HepG2 (cell line): ENCODE measurements around the gene LDB3. TPM values are rescaled to one million over a fixed set of nuclear protein-coding genes. Genes with fewer than 3 reads are reported as not detected.

Source experiments
- ATAC-seq: fragments of 200-7000 bp; cut with Tn5 transposase; 3 replicates; pipeline ENCODE4 v1.9.1; 2020; ENCODE audit warnings: mild to moderate bottlenecking, moderate library complexity
- BruUV-seq: library from RNA; stranded (reverse); fragments of 400-500 nt; replicated peaks from 2 replicates; lab custom pipeline; 2021; lab: Mats Ljungman, UMichigan
- CTCF ChIA-PET: fragments of 300-600 bp; formaldehyde crosslinking; extraction: SDS; loops from one replicate; lab custom pipeline; 2021; ENCODE audit warnings: low total read pairs, inconsistent platforms, low intra/inter-chr PET ratio; lab: Yijun Ruan, JAX
- POLR2A ChIA-PET: fragments of 350-600 bp; sonication (Branson Sonifier 250); formaldehyde crosslinking; loops from one replicate; lab custom pipeline; 2020; ENCODE audit warnings: antibody characterized with exemption, inconsistent platforms; lab: Yijun Ruan, JAX
- DNase-seq: peaks from one replicate; pipeline ENCODE4 v3.0.0-alpha.2; 2015; ENCODE audit warnings: low spot score
- FAIRE-seq: peaks from 3 replicates; lab custom pipeline; 2011; peaks lifted over from hg19 to GRCh38; lab: Jason Lieb, UNC
- H2AFZ ChIP-seq: one replicate; pipeline ENCODE4 v1.6.1; 2011; ENCODE audit warnings: low read length, inconsistent platforms
- H3K27ac ChIP-seq: fragments of 300-600 bp; 3 replicates; pipeline ENCODE4 v1.8.0; 2011; ENCODE audit warnings: mixed run types, mild to moderate bottlenecking, mixed read lengths, low read length, inconsistent platforms; ENCODE audit not compliant: insufficient read depth; ENCODE audit errors: extremely low read length
- H3K27me3 ChIP-seq, 2 experiments: fragments of 200-600 bp in 1 of 2; 2 replicates in 1 of 2; 3 replicates in 1 of 2; pipeline versions ENCODE4 v1.6.0 to v1.8.0; 2011; ENCODE audit warnings: low read length in 2 of 2, mild to moderate bottlenecking in 2 of 2, moderate library complexity in 2 of 2, inconsistent platforms in 1 of 2; ENCODE audit not compliant: insufficient read depth in 2 of 2, control insufficient read depth in 1 of 2
- H3K36me3 ChIP-seq, 2 experiments: fragments of 200-600 bp in 1 of 2; replicated peaks in 1 of 2; 2 replicates in 1 of 2; 3 replicates in 1 of 2; pipeline versions ENCODE4 v1.5.1 to v1.8.0; 2011; ENCODE audit warnings: low read length in 2 of 2, inconsistent platforms in 1 of 2; ENCODE audit not compliant: insufficient read depth in 2 of 2, control insufficient read depth in 1 of 2
- H3K4me1 ChIP-seq: 2 replicates; pipeline ENCODE4 v1.5.1; 2012; ENCODE audit warnings: low read length, inconsistent platforms; ENCODE audit not compliant: insufficient read depth
- H3K4me2 ChIP-seq: 2 replicates; pipeline ENCODE4 v1.6.0; 2011; ENCODE audit warnings: low read depth, low read length, inconsistent platforms
- H3K4me3 ChIP-seq, 3 experiments: fragments of 200-600 bp in 1 of 3; sonication (generic), shearing (Covaris generic) in 1 of 3; replicated peaks in 1 of 3; 2 replicates each; pipeline ENCODE4 v1.5.1; 2011 to 2016; ENCODE audit warnings: low read length in 3 of 3, inconsistent platforms in 2 of 3, low read depth in 2 of 3, mild to moderate bottlenecking in 2 of 3, control low read depth in 1 of 3, mixed read lengths in 1 of 3; ENCODE audit not compliant: insufficient read depth in 1 of 3
- H3K79me2 ChIP-seq: one replicate; pipeline ENCODE4 v1.6.1; 2011; ENCODE audit warnings: low read length, inconsistent platforms; ENCODE audit not compliant: insufficient read depth
- H3K9ac ChIP-seq: 2 replicates; pipeline ENCODE4 v1.6.0; 2011; ENCODE audit warnings: mild to moderate bottlenecking, low read depth, low read length, inconsistent platforms; ENCODE audit not compliant: insufficient read depth
- H3K9me3 ChIP-seq: 2 replicates; pipeline ENCODE4 v1.5.1; 2012; ENCODE audit warnings: mild to moderate bottlenecking, low read length
- H4K20me1 ChIP-seq: 2 replicates; pipeline ENCODE4 v1.6.0; 2011; ENCODE audit warnings: inconsistent platforms, mild to moderate bottlenecking, low read length, moderate library complexity; ENCODE audit not compliant: insufficient read depth
- AGO1 ChIP-seq: fragments of 200-400 bp; formaldehyde crosslinking; IDR thresholded peaks from 2 replicates; pipeline ENCODE4 v1.6.1; 2017; ENCODE audit warnings: mild to moderate bottlenecking, low read depth, low read length, moderate library complexity; ENCODE audit not compliant: poor library complexity, severe bottlenecking
- MXD3 ChIP-seq: IDR thresholded peaks from 2 replicates; pipeline ENCODE4 v1.6.1; 2016; ENCODE audit warnings: mild to moderate bottlenecking, missing biosample characterization, missing genetic modification reagents
- NFIC ChIP-seq: IDR thresholded peaks from 2 replicates; pipeline ENCODE4 v1.6.1; 2012; ENCODE audit warnings: mild to moderate bottlenecking, low read length, inconsistent platforms
- NFKB2 ChIP-seq: sonication (generic); formaldehyde crosslinking; IDR thresholded peaks from 2 replicates; pipeline ENCODE4 v1.4.0; 2020; ENCODE audit warnings: missing genetic modification reagents, borderline replicate concordance
- NR0B2 ChIP-seq: sonication (generic); formaldehyde crosslinking; IDR thresholded peaks from 2 replicates; pipeline ENCODE4 v1.4.0; 2020; ENCODE audit warnings: mild to moderate bottlenecking, missing genetic modification reagents
- RXRB ChIP-seq: IDR thresholded peaks from 2 replicates; pipeline ENCODE4 v1.6.1; 2016; ENCODE audit warnings: borderline replicate concordance, missing genetic modification reagents, missing compliant biosample characterization
- TSC22D2 ChIP-seq: sonication (generic); formaldehyde crosslinking; IDR thresholded peaks from 2 replicates; pipeline ENCODE4 v1.5.1; 2020; ENCODE audit warnings: missing genetic modification reagents, mild to moderate bottlenecking, borderline replicate concordance
- ZNF607 ChIP-seq: sonication (generic); formaldehyde crosslinking; IDR thresholded peaks from 2 replicates; pipeline ENCODE4 v1.5.1; 2020; ENCODE audit warnings: missing genetic modification reagents, mild to moderate bottlenecking, borderline replicate concordance
- ZNF839 ChIP-seq: sonication (generic); formaldehyde crosslinking; IDR thresholded peaks from 2 replicates; pipeline ENCODE4 v1.4.0; 2020; ENCODE audit warnings: missing genetic modification reagents, mild to moderate bottlenecking, borderline replicate concordance
- ZNF883 ChIP-seq: sonication (generic); formaldehyde crosslinking; IDR thresholded peaks from 2 replicates; pipeline ENCODE4 v1.5.1; 2020; ENCODE audit warnings: mild to moderate bottlenecking, missing genetic modification reagents; ENCODE audit errors: not compliant biosample characterization
- WGBS: methylation state at CpG from one replicate; pipeline ENCODE4 v1.1.6; 2017; ENCODE audit warnings: low lambda C conversion rate; 5-methylcytosine and 5-hydroxymethylcytosine counted together
- in situ Hi-C: cut with HindIII; loops from 2 replicates; pipeline ENCODE4 v1.10.0; 2017; ENCODE audit warnings: low pct_unique_long_range_greater_than_20kb; ENCODE audit not compliant: extremely low pct_ligation_motif_present
- intact Hi-C: fragments of 100-400 bp; cut with micrococcal nuclease; formaldehyde crosslinking; loops from one replicate; pipeline ENCODE4 v1.10.0; 2022; ENCODE audit not compliant: unreplicated experiment
- polyA plus RNA-seq, 8 experiments: library from polyadenylated mRNA; depleted of rRNA in 3 of 8; stranded (reverse) in 7 of 8; unstranded in 1 of 8; fragments of >200 nt; fragmentation: Illumina TruSeq in 4 of 8; extraction: Trizol in 4 of 8; gene quantifications; 2 replicates each; pipeline versions ENCODE4 v1.2.1 to v1.2.3, GENCODE V29; 2011 to 2016; ENCODE audit warnings: low read depth in 4 of 8, missing spikeins in 1 of 8, mixed read lengths in 1 of 8; ENCODE audit not compliant: insufficient read depth in 1 of 8
- total RNA-seq, 5 experiments: library from RNA; depleted of rRNA; stranded (reverse); fragments of >200 nt; fragmentation: Illumina TruSeq; extraction: Trizol; gene quantifications; 2 replicates each; pipeline ENCODE4 v1.2.3, GENCODE V29; 2016; ENCODE audit warnings: low read depth in 1 of 5
- TF ChIP-seq, protein P1 (sequence below): sonication (generic); formaldehyde crosslinking; IDR thresholded peaks from 2 replicates; pipeline ENCODE4 v1.4.0; 2020; ENCODE audit warnings: missing genetic modification reagents
- TF ChIP-seq, protein P2 (sequence below): sonication (generic); formaldehyde crosslinking; IDR thresholded peaks from 2 replicates; pipeline ENCODE4 v1.4.0; 2020; ENCODE audit warnings: low read depth, missing genetic modification reagents

The LDB3 gene
- total and polyA plus RNA-seq, 2 of the 13 experiments (the other 11 are each of a cell fraction or from before 2014, with no cell fraction given) = not detected

- POLR2A ChIA-PET = interaction anchor here (0.5 to 3.1 kb wide), 13 partner anchors 13 to 1289 kb away, joined by 3 to 15 read pairs (median 5); no protein-coding TSS in a partner anchor
- H3K36me3 ChIP-seq = no peaks in the 10 kb centered on the region
- H2AFZ ChIP-seq = peak overlapping the region; percentile 16
- in situ Hi-C loops (no loop called here), intact Hi-C loops (loop anchor here (1.0 to 5.0 kb wide), 2 partner anchors 45 to 141 kb away; no protein-coding TSS in a partner anchor)
- H3K27me3 ChIP-seq = no peaks in the 10 kb centered on the region; a peak in 1 of 5 replicates
- H3K4me1 ChIP-seq = peaks cover 49% of the 10 kb centered on the region
- peak overlapping the region; percentile 99 for H3K9ac ChIP-seq
- peak overlapping the region; percentile 86 for H3K4me2 ChIP-seq
- H3K4me3 ChIP-seq = peak overlapping the region; percentile 64 to 97 (median 83)
- 0% methylated on average over 19 of the region's 89 CpGs for WGBS
- no TSS peak for BruUV-seq
- peaks cover 14% of the 10 kb centered on the region for H4K20me1 ChIP-seq
- peaks cover 44% of the 10 kb centered on the region for H3K79me2 ChIP-seq
- no peaks in the 10 kb centered on the region for H3K9me3 ChIP-seq
- ATAC-seq = peak; percentile 86
- peak; percentile 83 for DNase-seq
- peak overlapping the region; percentile 98 for H3K27ac ChIP-seq
- FAIRE-seq = no peak
- CTCF ChIA-PET = interaction anchor here (0.7 to 1.6 kb wide), 2 partner anchors 45 to 107 kb away, joined by 4 read pairs; no protein-coding TSS in a partner anchor
- peak; percentile 89; the same call in 1 of the 2 replicates for TF ChIP-seq ZNF839 (CRISPR knock-in tag)
- TF ChIP-seq TSC22D2 (CRISPR knock-in tag) = peak; percentile 25; the same call in 1 of the 2 replicates
- peak; percentile 73 for TF ChIP-seq AGO1
- TF ChIP-seq, protein P1, sequence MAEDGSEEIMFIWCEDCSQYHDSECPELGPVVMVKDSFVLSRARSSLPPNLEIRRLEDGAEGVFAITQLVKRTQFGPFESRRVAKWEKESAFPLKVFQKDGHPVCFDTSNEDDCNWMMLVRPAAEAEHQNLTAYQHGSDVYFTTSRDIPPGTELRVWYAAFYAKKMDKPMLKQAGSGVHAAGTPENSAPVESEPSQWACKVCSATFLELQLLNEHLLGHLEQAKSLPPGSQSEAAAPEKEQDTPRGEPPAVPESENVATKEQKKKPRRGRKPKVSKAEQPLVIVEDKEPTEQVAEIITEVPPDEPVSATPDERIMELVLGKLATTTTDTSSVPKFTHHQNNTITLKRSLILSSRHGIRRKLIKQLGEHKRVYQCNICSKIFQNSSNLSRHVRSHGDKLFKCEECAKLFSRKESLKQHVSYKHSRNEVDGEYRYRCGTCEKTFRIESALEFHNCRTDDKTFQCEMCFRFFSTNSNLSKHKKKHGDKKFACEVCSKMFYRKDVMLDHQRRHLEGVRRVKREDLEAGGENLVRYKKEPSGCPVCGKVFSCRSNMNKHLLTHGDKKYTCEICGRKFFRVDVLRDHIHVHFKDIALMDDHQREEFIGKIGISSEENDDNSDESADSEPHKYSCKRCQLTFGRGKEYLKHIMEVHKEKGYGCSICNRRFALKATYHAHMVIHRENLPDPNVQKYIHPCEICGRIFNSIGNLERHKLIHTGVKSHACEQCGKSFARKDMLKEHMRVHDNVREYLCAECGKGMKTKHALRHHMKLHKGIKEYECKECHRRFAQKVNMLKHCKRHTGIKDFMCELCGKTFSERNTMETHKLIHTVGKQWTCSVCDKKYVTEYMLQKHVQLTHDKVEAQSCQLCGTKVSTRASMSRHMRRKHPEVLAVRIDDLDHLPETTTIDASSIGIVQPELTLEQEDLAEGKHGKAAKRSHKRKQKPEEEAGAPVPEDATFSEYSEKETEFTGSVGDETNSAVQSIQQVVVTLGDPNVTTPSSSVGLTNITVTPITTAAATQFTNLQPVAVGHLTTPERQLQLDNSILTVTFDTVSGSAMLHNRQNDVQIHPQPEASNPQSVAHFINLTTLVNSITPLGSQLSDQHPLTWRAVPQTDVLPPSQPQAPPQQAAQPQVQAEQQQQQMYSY (CRISPR knock-in tag) = 0 out of 2 replicates have a peak, but pooled peaks have one; percentile 26
- TF ChIP-seq ZNF607 (CRISPR knock-in tag) = 0 out of 2 replicates have a peak, but pooled peaks have one; percentile 12
- peak; percentile 53; the same call in 1 of the 2 replicates for TF ChIP-seq MXD3 (CRISPR knock-in tag)
- TF ChIP-seq NFIC = 0 out of 2 replicates have a peak, but pooled peaks have one; percentile 22
- TF ChIP-seq, protein P2, sequence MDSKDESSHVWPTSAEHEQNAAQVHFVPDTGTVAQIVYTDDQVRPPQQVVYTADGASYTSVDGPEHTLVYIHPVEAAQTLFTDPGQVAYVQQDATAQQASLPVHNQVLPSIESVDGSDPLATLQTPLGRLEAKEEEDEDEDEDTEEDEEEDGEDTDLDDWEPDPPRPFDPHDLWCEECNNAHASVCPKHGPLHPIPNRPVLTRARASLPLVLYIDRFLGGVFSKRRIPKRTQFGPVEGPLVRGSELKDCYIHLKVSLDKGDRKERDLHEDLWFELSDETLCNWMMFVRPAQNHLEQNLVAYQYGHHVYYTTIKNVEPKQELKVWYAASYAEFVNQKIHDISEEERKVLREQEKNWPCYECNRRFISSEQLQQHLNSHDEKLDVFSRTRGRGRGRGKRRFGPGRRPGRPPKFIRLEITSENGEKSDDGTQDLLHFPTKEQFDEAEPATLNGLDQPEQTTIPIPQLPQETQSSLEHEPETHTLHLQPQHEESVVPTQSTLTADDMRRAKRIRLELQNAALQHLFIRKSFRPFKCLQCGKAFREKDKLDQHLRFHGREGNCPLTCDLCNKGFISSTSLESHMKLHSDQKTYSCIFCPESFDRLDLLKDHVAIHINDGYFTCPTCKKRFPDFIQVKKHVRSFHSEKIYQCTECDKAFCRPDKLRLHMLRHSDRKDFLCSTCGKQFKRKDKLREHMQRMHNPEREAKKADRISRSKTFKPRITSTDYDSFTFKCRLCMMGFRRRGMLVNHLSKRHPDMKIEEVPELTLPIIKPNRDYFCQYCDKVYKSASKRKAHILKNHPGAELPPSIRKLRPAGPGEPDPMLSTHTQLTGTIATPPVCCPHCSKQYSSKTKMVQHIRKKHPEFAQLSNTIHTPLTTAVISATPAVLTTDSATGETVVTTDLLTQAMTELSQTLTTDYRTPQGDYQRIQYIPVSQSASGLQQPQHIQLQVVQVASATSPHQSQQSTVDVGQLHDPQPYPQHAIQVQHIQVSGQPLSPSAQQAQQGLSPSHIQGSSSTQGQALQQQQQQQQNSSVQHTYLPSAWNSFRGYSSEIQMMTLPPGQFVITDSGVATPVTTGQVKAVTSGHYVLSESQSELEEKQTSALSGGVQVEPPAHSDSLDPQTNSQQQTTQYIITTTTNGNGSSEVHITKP (CRISPR knock-in tag) = peak; percentile 90
- TF ChIP-seq ZNF883 (CRISPR knock-in tag) = peak; percentile 69
- TF ChIP-seq RXRB = peak; percentile 69
- TF ChIP-seq NFKB2 (CRISPR knock-in tag) = peak; percentile 74; the same call in 1 of the 2 replicates
- TF ChIP-seq NR0B2 (CRISPR knock-in tag) = 0 out of 2 replicates have a peak, but pooled peaks have one; percentile 67
Observed at GRCh38 chr10:86755740-86756510, 87.6 kb downstream of the LDB3 start.
